ENCODE results near the gene CCDC85C.

CCDC85C gene

GRCh38 chr14:99628887-99629618 is 25.0 kb upstream of the CCDC85C start:
- DNase-seq: peak; percentile 60

GRCh38 chr14:99627510-99628381 is 23.7 kb upstream of the CCDC85C start:
- no peak for DNase-seq

GRCh38 chr14:99627100-99627499 is 23.1 kb upstream of the CCDC85C start:
- no peak for DNase-seq

GRCh38 chr14:99626041-99626648 is 22.1 kb upstream of the CCDC85C start:
- DNase-seq: no peak

GRCh38 chr14:99625476-99625875 is 21.5 kb upstream of the CCDC85C start:
- DNase-seq: no peak

DNA sequence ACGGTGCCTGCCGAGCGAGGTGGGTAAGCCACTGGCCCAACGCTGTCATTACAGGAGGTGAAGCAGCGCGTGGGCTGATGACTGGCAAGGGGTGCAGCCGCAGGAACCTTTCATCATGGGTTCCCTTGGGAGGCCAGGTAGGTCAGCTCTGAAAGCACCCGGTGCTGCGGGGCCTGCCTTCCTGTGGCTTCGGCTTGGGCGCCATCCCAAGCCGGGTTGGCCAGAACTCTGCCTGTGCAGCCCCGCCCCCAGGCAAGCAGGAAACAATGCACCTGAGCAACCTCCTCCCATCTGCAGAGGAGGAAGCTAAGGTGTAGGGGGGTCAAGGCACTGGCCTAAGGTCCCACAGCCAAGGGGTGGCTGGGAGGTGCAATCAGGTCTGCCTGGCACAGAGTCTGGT is 21.0 kb upstream of the CCDC85C start:
- no peak for DNase-seq

- DNase-seq: no peak
Measured at GRCh38 chr14:99624024-99624423, 20.0 kb upstream of the CCDC85C start.

GRCh38 chr14:99621948-99622347 is 17.9 kb upstream of the CCDC85C start:
- no peak for DNase-seq

- DNase-seq: no peak
Measured at GRCh38 chr14:99619835-99620834, 16.1 kb upstream of the CCDC85C start.

DNA sequence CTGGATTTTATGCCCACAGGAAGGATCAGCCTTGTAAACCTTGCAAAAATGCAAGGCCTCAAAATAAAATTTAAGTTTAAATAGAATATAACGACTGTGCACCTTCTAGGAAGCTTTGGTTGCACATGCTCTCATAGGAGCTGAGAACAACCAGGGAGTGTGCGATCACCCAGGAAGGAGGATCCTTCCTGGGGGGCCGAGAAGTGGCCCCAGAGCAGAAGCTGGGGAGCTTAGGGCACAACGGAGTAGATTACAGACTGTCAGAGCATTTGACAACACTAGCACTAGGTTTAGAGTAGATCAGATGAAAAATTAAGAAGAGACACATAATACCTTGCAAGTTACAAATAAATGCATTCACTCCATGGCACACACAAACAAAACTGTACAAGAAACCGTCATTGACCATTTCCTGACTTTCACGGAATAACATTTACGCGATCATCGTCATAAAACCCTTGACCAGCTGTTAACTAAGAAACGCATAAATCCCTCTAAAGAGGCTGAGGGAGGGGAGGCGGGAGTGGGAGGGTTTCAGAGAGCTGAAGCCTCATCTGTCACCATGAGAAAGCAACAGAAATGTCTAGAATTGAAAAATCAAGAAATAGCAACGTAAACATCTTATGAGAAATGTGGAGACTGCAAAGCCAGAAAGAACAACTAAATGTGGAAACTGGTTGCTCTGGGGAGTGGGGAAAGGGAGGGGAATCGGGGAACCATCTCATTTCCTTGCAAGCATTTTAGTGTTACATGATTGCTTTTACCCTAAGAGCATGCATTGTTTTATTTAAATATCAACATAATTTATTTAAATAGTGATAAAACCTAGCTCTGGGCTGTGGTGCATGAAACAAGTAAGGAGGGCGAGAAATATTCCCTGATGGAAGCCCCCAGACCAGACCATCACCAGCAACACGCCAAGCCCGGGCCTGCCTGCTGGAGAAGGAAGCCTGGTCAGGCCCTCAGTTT is 13.1 kb upstream of the CCDC85C start:
- DNase-seq: no peak

- no peak for DNase-seq
Measured at GRCh38 chr14:99615497-99616157, 11.6 kb upstream of the CCDC85C start.

DNA sequence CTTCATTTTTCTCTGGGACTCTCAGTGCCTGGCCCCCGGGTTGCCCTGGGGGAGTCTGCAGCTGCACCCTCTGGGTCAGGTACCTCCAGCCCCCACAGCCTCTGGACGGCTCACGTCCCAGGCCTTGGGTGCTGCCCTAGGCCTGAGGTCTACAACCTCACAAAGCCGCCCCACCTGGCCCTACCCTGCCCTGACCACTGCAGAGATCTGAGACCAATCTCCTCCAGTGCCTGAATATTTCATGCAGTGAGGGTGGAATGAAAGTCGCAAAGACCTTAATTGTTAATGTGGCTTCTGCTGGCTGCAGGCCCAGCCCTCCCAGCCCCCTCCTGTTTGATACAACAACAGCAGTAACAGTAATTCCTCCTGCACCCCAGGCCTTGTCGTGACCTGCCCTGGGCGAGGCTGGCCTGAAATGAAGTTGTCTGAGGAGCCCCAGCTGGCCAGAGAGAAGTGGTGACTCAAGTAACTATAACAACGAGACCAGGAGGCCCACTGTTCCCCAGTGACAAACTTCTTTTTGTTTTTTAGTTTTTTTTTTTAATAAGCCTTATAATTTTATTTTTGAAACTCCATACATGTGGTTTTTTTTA is 8.8 kb upstream of the CCDC85C start:
- DNase-seq: no peak

DNA sequence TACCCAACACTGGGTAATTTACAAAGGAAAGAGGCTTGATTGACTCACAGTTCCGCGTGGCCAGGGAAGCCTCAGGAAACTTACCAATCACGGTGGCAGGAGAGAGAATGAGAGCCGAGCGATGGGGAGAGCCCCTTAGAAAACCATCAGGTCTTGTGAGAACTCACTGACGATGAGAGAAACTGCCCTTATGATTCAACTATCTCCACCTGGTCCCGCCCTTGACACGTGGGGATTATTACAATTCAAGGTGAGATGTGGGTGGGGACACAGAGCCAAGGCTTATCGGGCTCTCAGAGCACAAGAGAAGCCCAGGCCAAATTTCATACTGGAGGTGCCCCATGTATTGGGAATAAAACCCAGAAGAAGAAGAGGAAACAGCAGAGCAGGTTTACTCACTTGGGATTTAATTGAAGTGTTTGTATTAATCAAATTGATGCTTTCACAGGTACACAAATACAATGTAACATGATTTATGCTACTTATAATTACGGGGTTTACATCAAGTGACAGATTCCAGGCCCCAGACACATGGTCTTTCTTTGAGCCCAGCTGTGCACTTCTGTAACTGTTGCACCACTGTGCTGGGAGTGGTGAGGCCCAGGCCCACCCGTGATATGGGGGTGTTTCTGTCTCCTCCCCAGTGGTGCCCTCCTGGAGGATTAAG is 8.2 kb upstream of the CCDC85C start:
- DNase-seq: no peak

GRCh38 chr14:99611646-99612045 is 7.6 kb upstream of the CCDC85C start:
- no peak for DNase-seq

DNA sequence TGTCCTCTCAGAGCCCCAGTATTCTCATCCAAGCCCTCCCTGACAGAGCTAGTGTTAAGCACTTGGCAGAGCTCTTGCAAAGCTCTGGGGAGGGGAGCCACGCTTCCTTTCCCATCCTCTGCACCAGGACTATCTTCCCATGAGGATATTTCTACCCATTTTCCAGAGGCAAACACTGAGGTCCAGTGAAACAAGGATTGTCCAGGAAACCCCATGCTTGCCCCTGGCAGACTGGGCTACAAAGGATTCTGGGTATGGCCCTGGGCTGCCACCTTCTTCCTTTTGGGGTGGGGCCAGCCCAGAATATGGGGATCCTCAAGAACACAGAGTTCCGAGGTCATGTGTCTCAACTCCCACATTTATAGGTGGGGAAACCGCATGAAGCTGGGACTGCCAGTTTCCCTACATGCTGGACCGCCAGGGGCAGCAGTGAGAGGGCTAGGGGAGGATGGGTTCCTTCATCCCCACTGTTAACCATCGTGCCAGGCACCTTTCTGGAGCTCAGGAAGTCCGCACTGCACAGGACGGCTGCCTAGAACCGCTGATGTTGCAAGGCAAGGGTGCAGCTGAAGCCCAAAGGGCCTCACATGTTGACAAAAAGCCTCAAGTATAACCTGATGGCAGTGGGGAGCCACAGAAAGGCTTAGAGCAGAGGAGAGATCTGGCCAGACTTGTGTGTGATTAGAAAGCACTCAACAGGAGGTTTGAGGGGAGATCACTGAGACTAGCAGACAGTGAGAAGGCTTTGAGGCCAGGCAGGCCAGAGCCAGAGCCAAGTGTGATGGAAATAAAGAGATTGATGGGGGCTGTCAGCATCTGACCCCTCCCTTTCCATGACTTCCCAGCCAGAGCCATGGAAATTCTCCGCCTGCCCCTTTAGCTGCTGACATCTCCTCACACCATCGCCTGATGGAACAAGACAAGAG is 5.5 kb upstream of the CCDC85C start:
- peak; percentile 34 for DNase-seq

- no peak for DNase-seq
Measured at GRCh38 chr14:99608591-99608990, 4.6 kb upstream of the CCDC85C start.

DNA sequence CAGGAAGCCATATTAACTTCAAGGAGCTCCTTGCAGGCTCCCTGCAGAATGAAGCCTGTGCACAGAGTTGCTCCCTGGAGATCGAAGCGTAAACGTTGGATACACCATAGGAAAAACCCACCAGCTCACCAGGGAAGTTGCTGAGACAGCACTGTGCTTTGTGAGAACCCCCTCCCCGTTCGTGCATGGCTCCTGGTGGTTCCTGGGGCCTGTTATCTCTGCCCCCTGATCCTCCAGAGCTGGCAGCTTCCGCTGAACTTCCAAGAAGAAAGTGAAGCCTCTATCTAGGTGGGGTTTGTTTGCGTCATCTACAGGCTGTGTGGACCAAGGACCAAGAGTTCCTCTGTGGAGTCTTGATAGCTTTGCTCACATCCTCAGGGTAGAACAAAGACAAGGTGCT is 2.4 kb upstream of the CCDC85C start:
- DNase-seq: no peak

GRCh38 chr14:99605299-99605961 is 1.4 kb upstream of the CCDC85C start:
- DNase-seq: peak; percentile 76
